Measurements from ENCODE around the gene DIP2C.

Gene DIP2C

GRCh38 chr10:676178-676577 is 13.3 kb downstream of the DIP2C start:
- DNase-seq, result no peak

GRCh38 chr10:675532-675931 is 13.9 kb downstream of the DIP2C start:
- DNase-seq, result no peak

GRCh38 chr10:673492-673891 is 16.0 kb downstream of the DIP2C start:
- DNase-seq, result no peak

GRCh38 chr10:672992-673391 is 16.5 kb downstream of the DIP2C start:
- DNase-seq, result no peak

- no peak for DNase-seq
These were observed 17.3 kb downstream of the DIP2C start for GRCh38 chr10:672203-672602.

- DNase-seq, result no peak
These were observed 18.5 kb downstream of the DIP2C start for GRCh38 chr10:670990-671389.

GRCh38 chr10:670038-670437 is 19.4 kb downstream of the DIP2C start:
- DNase-seq, result no peak

GRCh38 chr10:668786-669485 is 20.5 kb downstream of the DIP2C start:
- no peak for DNase-seq

- DNase-seq, result no peak
These were observed 21.8 kb downstream of the DIP2C start for GRCh38 chr10:667602-668143.

GRCh38 chr10:667096-667495 is 22.4 kb downstream of the DIP2C start:
- no peak for DNase-seq

GRCh38 chr10:666237-667012 is 23.0 kb downstream of the DIP2C start:
- DNase-seq, result no peak

GRCh38 chr10:665579-666091 is 23.8 kb downstream of the DIP2C start:
- no peak for DNase-seq

- no peak for DNase-seq
These were observed 24.6 kb downstream of the DIP2C start for GRCh38 chr10:664893-665292.

GRCh38 chr10:664301-664700 is 25.2 kb downstream of the DIP2C start:
- no peak for DNase-seq

GRCh38 chr10:663831-664251 is 25.6 kb downstream of the DIP2C start:
- DNase-seq, result no peak

GRCh38 chr10:663466-663751 is 26.1 kb downstream of the DIP2C start:
- no peak for DNase-seq

- DNase-seq, result no peak
These were observed 26.6 kb downstream of the DIP2C start for GRCh38 chr10:662686-663465.

- DNase-seq, result no peak
These were observed 27.3 kb downstream of the DIP2C start for GRCh38 chr10:662223-662605.

GRCh38 chr10:661597-662222 is 27.8 kb downstream of the DIP2C start:
- DNase-seq, result no peak

- no peak for DNase-seq
These were observed 28.4 kb downstream of the DIP2C start for GRCh38 chr10:660970-661596.

GRCh38 chr10:660413-660969 is 29.0 kb downstream of the DIP2C start:
- DNase-seq, result no peak

- DNase-seq, result no peak
These were observed 29.8 kb downstream of the DIP2C start for GRCh38 chr10:659688-660141.

Data from SW 1271 (cell line).